HG02852 (cell line): Measurements from ENCODE around the gene DSC3.
"Not testable (repeated sequence)": the region's sequence is repeated elsewhere in the genome, so short reads cannot be mapped to it uniquely, and the experiment has no call there.

Source experiments
- ATAC-seq: cut with Tn5 transposase; IDR thresholded peaks from one replicate; pipeline ENCODE4 v1.9.1; 2021; ENCODE audit warnings: mild to moderate bottlenecking, moderate library complexity; ENCODE audit not compliant: unreplicated experiment

The DSC3 gene

DNA sequence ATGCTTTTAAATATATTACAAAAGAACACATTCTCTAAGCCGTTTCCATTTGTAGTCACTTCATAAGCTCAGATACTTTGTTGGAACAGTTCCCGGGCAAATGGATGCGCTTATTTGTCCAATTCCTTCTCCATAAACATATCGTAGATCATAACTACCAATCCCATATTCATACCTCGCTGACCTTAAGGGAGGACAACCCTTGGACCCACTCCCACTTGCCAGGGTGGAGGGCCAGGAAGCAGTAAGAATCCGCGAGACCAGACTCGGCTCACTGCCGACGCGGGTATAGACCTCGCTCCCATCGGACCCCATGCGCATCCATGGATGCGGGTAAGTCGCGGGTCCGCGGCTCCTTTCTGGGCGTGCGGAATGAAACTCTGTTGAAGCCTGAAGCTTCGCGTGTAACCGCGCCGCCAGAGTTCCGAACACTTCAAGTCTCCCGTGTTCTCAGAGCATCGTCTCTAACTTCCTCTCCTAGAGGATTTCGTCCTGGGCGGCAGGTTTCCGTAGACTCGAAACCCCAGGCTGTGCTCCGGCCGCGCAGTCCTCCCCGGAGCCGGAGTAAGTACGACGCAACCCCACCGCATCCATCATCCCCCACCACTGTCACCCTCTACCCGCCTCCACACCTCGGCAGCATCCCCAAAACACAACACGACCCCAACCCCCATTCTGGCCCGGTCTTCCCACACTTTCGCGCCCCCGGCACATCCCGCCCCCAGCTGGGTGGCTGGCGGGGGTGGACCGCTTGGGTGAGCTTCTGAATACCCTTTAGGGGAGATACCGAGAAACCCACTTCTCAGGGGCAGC lies 1.1 kb downstream of the DSC3 start:
- ATAC-seq, result no peak

DNA sequence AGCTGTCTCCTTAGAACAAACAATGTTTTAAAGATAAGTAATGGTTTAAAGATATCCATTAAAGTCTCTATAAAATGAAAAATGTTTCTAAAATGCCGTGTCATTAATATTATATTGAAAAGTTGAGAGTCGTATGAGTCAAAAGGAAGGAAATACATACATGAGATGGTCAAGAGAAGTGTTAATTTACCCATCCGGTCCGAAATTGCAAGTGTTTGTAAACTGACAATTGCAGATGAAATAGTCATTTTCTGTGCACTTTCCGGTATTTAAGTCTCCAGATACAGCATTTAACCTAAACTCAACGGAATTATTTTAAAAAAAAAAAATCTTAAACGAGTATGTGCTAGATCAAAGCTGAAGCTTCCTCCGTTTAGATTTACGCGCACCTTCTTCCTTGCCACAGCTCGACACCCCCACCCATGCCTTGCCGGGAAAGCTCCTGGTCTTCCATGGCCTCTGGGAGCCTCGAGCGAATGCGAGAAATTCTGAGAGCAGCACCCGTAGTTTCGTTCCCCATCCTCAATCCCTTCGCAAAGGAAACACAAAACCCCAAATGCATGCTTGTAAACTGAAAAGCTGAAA lies 1.8 kb downstream of the DSC3 start:
- ATAC-seq, result no peak

DNA sequence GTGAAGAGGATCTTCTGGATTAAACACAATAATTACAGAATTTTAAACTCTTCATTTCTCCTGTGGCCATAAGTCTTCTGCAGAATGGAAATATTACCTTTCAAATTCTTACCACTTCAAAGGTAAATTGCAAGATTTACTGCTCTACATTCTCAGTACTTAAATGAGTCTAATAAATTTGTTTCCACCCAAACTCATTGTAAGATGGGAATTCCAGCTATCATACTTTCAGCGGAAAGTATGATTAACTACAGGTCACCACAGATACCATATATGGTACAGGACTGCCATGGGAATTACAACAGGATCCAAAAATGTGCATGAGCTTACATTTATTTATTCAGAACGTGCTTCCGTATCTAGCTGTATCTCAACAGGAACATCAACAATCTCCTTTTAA lies 3.1 kb downstream of the DSC3 start:
- no peak for ATAC-seq

DNA sequence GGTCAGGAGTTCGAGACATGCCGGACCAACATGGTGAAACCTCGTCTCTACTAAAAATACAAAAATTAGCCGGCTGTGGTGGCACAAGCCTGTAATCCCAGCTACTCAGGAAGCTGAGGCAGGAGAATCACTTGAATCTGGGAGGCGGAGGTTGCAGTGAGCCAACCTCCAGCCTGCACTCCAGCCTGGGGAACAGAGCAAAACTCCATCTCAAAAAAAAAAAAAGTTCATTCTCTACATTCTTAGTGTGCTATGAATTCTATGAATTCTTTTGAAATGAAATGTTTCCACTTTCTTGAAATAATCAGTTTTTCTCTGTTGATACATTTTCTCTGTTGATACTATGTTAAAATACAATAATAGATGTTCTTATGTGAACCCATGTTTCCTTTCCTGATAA lies 4.9 kb downstream of the DSC3 start:
- not testable (repeated sequence) for ATAC-seq

DNA sequence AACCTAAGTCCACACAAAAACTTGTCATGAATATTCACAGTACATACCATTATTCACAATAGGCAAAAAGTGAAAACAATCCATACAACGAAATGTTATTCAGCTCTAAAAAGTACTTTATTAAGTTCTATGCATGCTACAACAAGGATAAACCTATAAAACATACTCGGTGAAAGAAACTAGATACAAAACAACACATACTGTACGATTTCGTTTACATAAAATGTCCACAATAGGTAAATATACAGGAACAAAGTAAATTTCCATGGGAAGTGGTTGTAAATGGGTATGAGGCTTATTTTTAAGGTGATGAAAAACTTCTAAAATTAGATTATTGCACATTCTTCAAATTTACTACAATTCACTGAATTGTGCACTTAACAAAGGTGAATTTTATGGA lies 8.0 kb downstream of the DSC3 start:
- ATAC-seq, result no peak

DNA sequence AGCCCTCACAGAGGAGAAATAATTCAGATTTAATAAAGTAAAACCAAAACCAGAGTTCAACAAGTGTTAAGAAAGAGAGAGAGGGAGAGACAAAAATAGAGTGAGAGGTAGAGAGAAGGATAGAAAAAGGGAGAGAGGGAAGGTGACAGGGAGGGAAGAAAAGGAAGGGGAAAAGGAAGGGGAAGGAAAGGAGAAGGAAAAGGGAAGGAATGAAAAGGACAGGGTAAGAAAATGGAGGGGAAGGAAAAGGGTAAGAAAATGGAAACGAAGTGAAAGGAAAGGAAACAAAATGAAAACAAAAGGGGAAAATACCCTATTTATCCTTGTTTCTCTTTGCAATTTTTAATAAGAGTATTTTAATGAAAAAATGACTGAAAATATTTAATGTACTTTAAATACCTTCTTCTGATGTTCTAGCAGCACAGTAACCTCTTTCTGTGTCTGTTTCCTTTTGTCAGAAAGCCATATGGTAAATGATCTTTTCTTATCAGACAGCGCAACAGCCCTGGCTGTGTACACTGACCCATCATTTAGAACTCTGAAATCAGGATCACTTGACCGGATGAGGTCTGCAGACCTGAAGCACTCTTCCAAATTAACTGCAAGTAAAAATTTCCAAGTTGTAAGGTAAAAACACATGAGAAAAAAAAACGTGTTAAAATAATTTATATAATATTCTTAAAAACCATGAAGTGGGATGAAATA lies 11.8 kb downstream of the DSC3 start:
- no peak for ATAC-seq

DNA sequence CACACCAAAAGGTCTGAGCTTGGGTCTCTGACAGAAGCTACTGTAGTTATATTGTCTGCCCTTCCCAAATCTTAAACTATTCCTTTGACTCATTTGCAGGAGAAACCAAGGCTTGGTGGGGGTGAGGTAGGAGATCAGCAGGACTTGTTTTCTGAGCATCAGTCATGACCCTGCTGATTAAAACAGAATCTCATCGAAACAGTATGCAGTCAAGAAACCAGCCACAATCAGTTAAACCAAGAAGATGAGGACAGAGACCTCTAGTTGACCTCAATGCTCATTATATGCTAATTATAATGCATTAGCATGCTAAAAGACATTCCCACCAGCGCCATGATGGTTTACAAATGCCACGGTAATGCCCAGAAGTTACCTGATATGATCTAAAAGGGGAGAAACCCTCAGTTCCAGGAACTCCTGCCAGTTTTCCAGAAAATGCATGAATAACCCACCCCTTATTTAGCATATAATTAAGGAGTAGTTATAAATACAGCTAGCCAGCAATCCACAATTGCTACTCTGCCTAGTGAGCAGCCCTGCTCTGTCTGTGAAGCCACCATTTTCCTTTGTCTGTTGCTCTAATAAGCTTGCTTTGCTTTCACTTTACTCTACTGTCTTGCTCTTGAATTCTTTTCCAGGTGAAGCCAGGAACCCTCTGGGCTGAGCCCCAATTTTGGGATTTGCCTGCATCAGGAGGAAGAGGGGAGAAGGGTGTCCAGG lies 26.7 kb downstream of the DSC3 start:
- no peak for ATAC-seq

DNA sequence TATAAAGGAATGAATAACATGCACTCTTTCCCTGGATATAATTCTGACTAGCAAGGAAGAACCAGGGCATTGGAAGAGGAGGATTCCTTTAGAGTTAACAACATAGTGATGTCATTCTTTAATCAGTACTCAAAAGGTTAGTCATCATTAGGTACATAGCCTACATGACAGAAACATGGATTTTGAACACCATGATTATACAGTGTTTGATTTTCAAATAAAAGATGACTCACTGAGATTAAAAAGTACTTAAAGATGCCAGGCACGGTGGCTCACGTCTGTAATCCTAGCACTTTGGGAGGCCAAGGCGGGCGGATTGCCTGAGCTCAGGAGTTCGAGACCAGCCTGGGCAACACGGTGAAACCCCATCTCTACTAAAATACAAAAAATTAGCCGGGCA lies 31.1 kb downstream of the DSC3 start:
- ATAC-seq, result not testable (repeated sequence)

DNA sequence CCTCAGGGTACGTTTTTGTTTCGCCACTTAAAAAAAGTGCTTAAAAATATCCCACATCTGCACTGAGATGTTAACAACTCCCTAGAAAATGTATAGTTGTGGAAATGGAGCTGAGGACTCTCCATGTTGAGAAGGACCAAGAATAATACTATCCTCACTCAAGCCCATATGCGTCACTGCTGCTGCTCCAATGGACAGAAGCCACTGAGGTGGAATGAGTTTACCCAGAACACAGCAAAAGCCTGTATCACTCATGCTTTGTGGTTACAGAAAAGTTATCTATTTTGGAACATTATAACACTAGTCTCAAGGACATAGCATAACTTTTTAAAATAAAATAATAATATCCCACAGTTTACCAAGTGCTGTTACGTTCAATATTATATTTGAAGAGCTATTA lies 31.9 kb downstream of the DSC3 start:
- no peak for ATAC-seq

DNA sequence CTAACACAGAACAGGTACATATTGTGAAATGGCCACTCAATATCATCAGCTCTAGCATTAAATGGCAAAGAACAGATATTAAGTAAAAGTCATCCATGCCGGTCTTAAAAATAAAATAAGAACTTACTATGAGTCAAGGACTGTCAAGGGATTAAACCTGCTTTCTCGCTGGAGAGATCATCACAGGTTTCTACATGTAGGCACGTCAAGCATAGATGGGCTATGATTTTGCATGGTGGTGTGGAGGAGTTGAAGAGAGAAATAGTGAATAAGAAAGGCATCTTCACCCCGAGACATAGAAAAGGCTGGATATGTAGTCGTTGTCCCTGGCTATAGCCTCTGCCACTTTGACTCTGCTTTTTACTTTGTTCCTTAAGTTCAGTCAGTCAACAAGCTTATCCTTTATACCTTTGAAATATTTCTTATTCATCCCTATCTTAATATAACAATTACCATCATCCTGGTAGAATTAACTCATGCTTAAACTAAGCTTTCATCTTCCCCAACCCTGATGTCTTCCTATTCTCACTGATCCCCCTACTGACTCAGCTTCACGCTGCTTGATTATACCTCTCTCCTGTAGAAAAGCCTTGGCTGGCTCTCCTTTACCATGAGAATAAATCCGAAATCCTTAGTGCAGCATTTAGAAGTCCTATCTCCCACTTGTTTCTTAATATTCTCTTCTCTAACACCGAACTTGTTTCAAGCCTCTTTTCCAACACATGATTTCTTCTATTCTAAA lies 42.5 kb downstream of the DSC3 start:
- ATAC-seq, result no peak

DNA sequence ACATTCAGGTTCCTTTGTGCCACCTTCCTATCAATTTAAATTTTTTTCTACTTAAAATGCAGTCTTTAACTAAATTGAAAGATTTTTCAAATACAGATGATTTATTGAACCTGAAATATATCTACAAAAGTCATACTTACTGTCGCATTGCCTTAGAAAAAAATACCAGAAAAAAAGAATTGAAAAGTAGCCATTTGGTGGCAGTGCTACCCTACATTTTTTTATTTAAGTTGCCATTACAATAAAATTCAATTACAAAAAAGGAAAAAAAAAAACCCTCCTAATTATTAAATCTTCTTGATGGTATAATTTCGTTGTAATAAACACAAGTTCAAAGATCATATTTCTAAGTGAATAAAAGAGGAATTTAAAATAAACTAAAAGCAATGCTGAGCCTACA lies 43.4 kb downstream of the DSC3 start:
- no peak for ATAC-seq

DNA sequence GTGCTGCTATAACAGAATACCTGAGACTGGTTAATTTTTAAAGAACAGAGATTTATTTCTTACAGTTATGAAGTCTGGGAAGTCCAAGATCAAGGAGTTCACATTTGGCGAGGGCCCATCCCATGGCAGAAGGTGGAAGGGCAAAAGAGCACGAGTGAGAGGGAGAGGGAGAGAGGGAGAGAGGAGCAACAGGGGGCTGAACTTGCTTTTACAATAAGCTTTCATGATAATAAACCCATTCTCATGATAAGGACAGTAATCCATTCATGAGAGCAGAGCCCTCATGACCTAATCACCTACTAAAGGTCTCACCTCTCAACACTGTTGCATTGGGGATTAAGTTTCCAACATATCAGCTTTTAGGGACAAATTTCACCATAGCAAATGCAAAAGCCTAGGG lies 45.3 kb downstream of the DSC3 start:
- no peak for ATAC-seq

DNA sequence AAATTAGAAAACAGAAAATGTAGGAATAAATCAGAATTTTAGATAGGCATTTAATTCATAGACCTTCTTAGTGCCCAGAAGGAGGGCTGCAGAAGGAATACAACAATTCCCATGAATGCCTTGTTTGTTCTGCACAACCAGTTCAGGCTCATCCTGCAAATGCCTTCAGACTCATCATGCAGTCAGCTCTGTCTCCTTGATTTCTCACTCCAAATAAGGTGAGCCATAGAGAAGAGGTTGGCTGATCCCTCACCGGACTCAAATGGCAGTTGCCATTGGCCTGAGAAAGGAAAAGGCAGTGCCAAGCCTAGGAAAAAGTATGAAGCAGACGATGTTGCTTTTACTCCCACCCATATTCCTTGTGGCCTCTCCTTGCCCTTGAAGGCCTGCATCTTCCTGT lies 50.3 kb downstream of the DSC3 start:
- ATAC-seq, result no peak

DNA sequence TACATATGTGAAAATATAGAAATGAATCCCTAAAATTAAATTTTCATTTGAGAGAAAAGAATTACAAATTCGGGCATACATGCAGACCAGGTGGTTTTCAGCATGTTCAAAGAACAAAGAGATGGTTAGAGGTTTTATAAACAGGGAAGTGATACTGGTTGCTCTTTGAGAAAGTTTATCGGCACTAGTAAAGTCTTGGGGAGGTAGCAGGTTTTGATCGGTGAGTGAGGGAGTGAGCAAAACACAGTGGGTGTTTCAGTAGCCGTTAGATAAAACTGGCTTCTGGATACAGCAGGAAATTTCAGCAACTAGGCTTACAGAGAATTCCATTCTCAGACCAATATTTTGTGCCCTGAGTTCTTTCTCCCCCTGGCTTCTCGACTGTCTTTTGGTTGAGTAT lies 51.1 kb downstream of the DSC3 start:
- no peak for ATAC-seq

DNA sequence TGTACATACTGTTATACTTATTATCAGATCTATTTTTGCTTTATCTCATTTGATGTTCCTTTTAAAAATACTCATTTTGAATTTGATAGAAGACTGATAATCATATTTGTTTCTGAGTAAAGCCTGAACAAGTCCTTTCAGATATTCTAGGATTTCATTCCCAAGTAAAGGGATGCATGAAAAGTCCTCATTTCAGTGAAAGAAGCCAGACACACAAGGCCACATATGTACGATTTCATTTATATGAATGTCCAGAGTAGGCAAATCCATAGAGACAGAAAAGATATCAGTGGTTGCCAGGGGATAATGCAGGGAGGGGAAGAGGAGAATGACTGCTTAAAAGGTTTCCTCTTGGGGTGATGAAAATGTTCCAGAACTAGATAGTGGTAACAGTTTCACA lies 53.4 kb downstream of the DSC3 start:
- no peak for ATAC-seq

DNA sequence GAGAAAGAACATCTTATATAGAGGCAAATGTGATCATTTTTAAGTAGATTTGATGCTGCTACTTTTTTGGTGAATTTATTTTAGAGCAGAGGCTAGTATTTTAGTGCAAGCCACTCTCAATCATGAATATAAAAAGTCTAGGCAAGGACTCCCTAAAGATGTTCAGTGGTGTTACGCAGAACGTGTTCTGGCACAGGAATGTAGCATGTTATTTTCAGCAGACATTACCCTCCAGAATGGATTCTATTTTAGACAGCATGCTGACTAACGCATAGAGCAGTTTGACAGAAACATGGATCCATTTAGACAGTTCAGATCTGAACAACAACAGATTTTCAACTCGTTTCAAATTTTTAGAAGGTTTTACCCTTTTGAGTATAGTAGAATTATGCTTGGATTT lies 54.1 kb downstream of the DSC3 start:
- ATAC-seq, result no peak

DNA sequence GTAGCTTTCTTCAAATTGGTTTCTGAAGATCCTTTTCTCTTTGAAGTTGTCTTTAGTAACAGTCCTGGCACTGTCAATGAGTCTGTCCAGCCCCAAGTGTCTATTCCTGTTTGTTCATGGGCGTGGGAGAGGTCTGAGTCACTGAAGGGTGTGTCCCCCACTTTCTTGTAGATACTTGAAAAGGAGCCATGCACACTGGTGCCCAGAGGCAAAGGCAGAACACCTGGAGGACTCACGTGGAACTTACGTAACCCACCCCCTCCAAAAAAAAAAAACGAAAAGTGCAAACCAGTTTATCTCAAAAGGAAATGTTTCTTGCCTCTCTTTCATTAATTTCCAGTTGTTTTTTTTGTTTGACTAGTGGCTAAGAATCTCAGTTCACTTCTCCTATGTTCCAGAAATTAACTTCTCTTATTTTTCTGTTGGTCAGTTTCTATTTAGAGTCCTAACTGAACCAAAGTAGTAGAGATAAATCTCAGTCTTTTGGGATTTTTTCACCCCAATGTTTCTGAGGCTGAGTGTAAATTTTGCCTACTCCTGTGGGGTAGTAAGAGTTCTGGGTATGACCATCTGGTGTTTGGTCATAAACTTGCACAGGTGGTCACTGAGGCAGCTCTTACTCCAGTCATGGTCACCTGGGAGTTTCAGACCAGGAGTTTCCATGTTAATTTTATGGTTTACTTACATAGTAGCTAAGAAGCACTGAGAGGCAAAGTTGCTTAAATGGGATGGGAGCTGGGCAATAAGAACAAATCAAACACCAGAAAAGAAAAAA lies 54.9 kb downstream of the DSC3 start:
- ATAC-seq, result no peak

DNA sequence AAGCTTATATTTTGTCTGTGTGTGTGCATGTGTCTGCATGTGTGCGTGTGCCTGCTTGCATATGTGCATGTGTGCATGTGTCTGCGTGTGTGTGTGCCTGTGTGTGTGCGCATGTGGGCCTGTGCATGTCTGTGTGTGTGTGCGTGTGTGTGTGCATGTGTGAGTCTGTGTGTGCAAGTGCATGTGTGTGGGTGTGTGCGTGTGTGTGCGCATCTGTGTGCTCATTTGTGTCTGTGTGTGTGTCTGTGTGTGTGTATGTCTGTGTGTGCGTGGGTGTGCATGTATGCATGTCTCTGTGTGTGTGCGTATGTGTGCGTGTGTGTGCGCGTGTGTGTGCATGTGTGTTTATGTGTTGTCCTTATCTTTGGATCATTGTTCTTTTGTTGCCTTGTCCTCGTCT lies 56.8 kb downstream of the DSC3 start:
- ATAC-seq, result no peak

DNA sequence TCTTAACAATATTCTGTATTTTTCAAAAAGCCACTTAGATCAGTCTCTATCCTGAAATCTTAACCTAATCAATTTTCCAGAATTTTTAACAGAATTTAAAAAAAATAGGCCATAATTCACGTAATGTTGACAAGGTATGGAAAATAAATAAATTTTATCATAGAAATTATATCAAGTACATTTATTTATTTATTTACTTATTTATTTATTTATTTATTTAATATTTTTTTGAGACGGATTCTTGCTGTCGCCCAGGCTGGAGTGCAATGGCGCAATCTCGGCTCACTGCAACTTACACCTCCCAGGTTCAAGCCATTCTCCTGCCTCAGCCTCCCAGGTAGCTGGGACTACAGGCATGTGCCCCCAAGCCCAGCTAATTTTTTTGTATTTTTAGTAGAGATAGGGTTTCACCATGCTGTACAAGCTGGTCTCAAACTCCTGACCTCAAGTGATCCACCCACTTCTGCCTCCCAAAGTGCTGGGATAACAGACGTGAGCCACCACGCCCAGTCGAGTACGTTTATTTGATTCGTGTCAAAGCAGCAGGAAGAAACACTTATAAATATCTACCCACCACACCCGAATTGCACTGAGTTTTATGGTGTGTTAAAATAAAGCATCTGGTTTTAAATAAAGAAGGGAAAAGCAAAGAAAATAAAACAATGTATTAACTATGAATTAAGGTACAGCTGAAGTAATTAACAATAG lies 60.1 kb downstream of the DSC3 start:
- no peak for ATAC-seq
